Measurements from ENCODE around the gene TALDO1.

DNA sequence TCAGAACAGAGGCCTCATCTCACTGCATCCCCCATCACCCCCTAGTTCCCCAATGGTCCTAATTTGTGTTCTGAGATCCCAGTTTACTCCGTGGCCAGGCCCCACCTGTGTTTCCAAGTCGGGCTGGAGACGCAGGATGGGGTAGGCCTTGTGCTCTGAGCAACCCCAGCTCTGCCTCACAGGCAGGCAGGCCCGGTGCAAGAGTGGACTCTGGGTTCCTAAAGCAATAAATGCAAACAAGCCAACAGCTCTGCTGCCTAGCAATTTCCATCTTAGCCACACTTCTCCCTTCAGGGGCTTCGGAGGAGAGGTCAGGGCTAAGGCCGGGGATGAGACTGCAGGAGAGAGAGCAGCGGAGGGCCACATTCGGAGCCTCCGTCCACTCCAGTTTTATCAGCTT is 43.8 kb upstream of the TALDO1 start:
- TF ChIP-seq, protein P1, sequence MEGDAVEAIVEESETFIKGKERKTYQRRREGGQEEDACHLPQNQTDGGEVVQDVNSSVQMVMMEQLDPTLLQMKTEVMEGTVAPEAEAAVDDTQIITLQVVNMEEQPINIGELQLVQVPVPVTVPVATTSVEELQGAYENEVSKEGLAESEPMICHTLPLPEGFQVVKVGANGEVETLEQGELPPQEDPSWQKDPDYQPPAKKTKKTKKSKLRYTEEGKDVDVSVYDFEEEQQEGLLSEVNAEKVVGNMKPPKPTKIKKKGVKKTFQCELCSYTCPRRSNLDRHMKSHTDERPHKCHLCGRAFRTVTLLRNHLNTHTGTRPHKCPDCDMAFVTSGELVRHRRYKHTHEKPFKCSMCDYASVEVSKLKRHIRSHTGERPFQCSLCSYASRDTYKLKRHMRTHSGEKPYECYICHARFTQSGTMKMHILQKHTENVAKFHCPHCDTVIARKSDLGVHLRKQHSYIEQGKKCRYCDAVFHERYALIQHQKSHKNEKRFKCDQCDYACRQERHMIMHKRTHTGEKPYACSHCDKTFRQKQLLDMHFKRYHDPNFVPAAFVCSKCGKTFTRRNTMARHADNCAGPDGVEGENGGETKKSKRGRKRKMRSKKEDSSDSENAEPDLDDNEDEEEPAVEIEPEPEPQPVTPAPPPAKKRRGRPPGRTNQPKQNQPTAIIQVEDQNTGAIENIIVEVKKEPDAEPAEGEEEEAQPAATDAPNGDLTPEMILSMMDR (IDR thresholded peaks at IDR 0.05): no peak
- TF ChIP-seq POLR2A (IDR thresholded peaks at IDR 0.05): no peak

All from testis (tissue), 2 donors.